IMR-90 (cell line): ENCODE results near the gene SLC12A8. TPM values are rescaled to one million over a fixed set of nuclear protein-coding genes. Genes with fewer than 3 reads are reported as not detected.

ENCODE experiments used
- ATAC-seq: fragments of 200-7000 bp; cut with Tn5 transposase; 2 replicates; pipeline ENCODE4 v1.9.1; 2020; ENCODE audit warnings: low read depth, mild to moderate bottlenecking, moderate library complexity
- BruUV-seq: library from RNA; stranded (reverse); fragments of 400-500 nt; replicated peaks from 2 replicates; lab custom pipeline; 2021; lab: Mats Ljungman, UMichigan
- CTCF ChIA-PET: fragments of 300-600 bp; formaldehyde crosslinking; extraction: SDS; loops from one replicate; lab custom pipeline; 2021; ENCODE audit warnings: antibody characterized with exemption; lab: Yijun Ruan, JAX
- POLR2A ChIA-PET: fragments of 300-600 bp; sonication (Branson Sonifier 250); formaldehyde crosslinking; loops from one replicate; lab custom pipeline; 2022; ENCODE audit warnings: antibody characterized with exemption; ENCODE audit not compliant: unreplicated experiment; lab: Charles Lee
- DNase-seq: peaks from one replicate; pipeline ENCODE4 v3.0.0; 2013
- H2AFZ ChIP-seq: replicated peaks from 2 replicates; pipeline ENCODE3; 2013; ENCODE audit warnings: low read length, mild to moderate bottlenecking; ENCODE audit not compliant: poor library complexity
- H2AK5ac ChIP-seq: 2 replicates; pipeline ENCODE4 v1.6.1; 2013; ENCODE audit warnings: low read depth, low read length, inconsistent platforms
- H2AK9ac ChIP-seq: replicated peaks from 2 replicates; pipeline ENCODE3; 2013; ENCODE audit warnings: mild to moderate bottlenecking, low read depth, low read length, moderate library complexity; ENCODE audit not compliant: poor library complexity
- H2BK120ac ChIP-seq: 2 replicates; pipeline ENCODE4 v1.6.1; 2013; ENCODE audit warnings: low read depth, low read length, inconsistent platforms
- H2BK15ac ChIP-seq: 3 replicates; pipeline ENCODE4 v1.6.1; 2013; ENCODE audit warnings: low read depth, low read length, inconsistent platforms
- H2BK20ac ChIP-seq: 2 replicates; pipeline ENCODE4 v1.6.1; 2013; ENCODE audit warnings: low read depth, mild to moderate bottlenecking, inconsistent platforms, low read length, moderate library complexity
- H2BK5ac ChIP-seq: 2 replicates; pipeline ENCODE4 v1.6.1; 2013; ENCODE audit warnings: mild to moderate bottlenecking, low read depth, low read length, inconsistent platforms; ENCODE audit not compliant: poor library complexity, severe bottlenecking
- H3K14ac ChIP-seq: replicated peaks from 2 replicates; pipeline ENCODE4 v1.6.1; 2013; ENCODE audit warnings: low read depth, low read length, inconsistent platforms
- H3K18ac ChIP-seq: 2 replicates; pipeline ENCODE4 v1.6.1; 2013; ENCODE audit warnings: low read depth, low read length, control low read depth
- H3K23ac ChIP-seq: 2 replicates; pipeline ENCODE4 v1.6.1; 2013; ENCODE audit warnings: low read depth, low read length, inconsistent platforms
- H3K27ac ChIP-seq: 2 replicates; pipeline ENCODE4 v1.5.1; 2013; ENCODE audit warnings: mild to moderate bottlenecking, control low read depth, low read length; ENCODE audit not compliant: insufficient read depth
- H3K27me3 ChIP-seq: 2 replicates; pipeline ENCODE4 v1.6.1; 2013; ENCODE audit warnings: low read length; ENCODE audit not compliant: control insufficient read depth, insufficient read depth
- H3K36me3 ChIP-seq: 2 replicates; pipeline ENCODE4 v1.6.1; 2013; ENCODE audit warnings: low read length, mixed read lengths; ENCODE audit not compliant: control insufficient read depth, insufficient read depth
- H3K4ac ChIP-seq: 2 replicates; pipeline ENCODE4 v1.6.1; 2013; ENCODE audit warnings: low read depth, low read length, inconsistent platforms
- H3K4me1 ChIP-seq: 2 replicates; pipeline ENCODE4 v1.6.1; 2013; ENCODE audit warnings: low read length, mixed read lengths; ENCODE audit not compliant: control insufficient read depth, insufficient read depth
- H3K4me2 ChIP-seq: 2 replicates; pipeline ENCODE4 v1.6.1; 2013; ENCODE audit warnings: low read depth, mild to moderate bottlenecking, control low read depth, low read length, moderate library complexity
- H3K4me3 ChIP-seq: 2 replicates; pipeline ENCODE4 v1.5.1; 2013; ENCODE audit warnings: low read depth, mild to moderate bottlenecking, control low read depth, low read length, moderate library complexity; ENCODE audit not compliant: insufficient read depth
- H3K56ac ChIP-seq: 2 replicates; pipeline ENCODE4 v1.6.1; 2013; ENCODE audit warnings: low read length, inconsistent platforms; ENCODE audit not compliant: insufficient read depth; ENCODE audit errors: extremely low read depth
- H3K79me1 ChIP-seq, 2 experiments: 2 replicates each; pipeline ENCODE4 v1.6.1; 2013; ENCODE audit warnings: low read length in 2 of 2, inconsistent platforms in 1 of 2, low read depth in 1 of 2
- H3K9ac ChIP-seq: 2 replicates; pipeline ENCODE4 v1.6.1; 2013; ENCODE audit warnings: low read depth, low read length, control low read depth
- H3K9me1 ChIP-seq: 2 replicates; pipeline ENCODE4 v1.6.1; 2013; ENCODE audit warnings: low read length, inconsistent platforms; ENCODE audit not compliant: insufficient read depth
- H3K9me3 ChIP-seq: 2 replicates; pipeline ENCODE4 v1.6.1; 2013; ENCODE audit warnings: low read length; ENCODE audit not compliant: control insufficient read depth, insufficient read depth
- H4K20me1 ChIP-seq: 2 replicates; pipeline ENCODE4 v1.6.1; 2013; ENCODE audit warnings: low read length, inconsistent platforms; ENCODE audit not compliant: insufficient read depth
- H4K5ac ChIP-seq: 2 replicates; pipeline ENCODE4 v1.6.1; 2013; ENCODE audit warnings: mild to moderate bottlenecking, low read depth, low read length, control low read depth
- H4K8ac ChIP-seq, 2 experiments: 2 replicates each; pipeline ENCODE4 v1.6.1; 2013; ENCODE audit warnings: low read depth in 2 of 2, low read length in 2 of 2, control low read depth in 1 of 2, inconsistent platforms in 1 of 2
- H4K91ac ChIP-seq: 2 replicates; pipeline ENCODE4 v1.6.1; 2013; ENCODE audit warnings: low read depth, low read length, inconsistent platforms; ENCODE audit not compliant: insufficient read depth
- RAD21 ChIP-seq: IDR thresholded peaks from 2 replicates; pipeline ENCODE4 v1.6.1; 2012; ENCODE audit warnings: low read length, improper control_type of control experiment
- WGBS, 2 experiments: methylation state at CpG; one replicate each; pipeline versions ENCODE4 v1.1.5 to v1.1.7; 2013; ENCODE audit warnings: missing lambda C conversion rate in 2 of 2; ENCODE audit not compliant: insufficient read length in 1 of 2; ENCODE audit errors: extremely low coverage in 2 of 2; 5-methylcytosine and 5-hydroxymethylcytosine counted together
- dilution Hi-C: fragments of 300-500 bp; cut with HindIII; formaldehyde crosslinking; loops from one replicate; pipeline ENCODE4 v1.14.3; 2018; ENCODE audit warnings: low sequenced_read_pairs; ENCODE audit not compliant: unreplicated experiment
- in situ Hi-C: fragments of 300-500 bp; cut with MboI; formaldehyde crosslinking; loops from 3 replicates; pipeline ENCODE4 v1.14.3; 2019; ENCODE audit warnings: low sequenced_read_pairs, inconsistent platforms, mixed read lengths
- intact Hi-C: fragments of 100-400 bp; cut with micrococcal nuclease; formaldehyde crosslinking; loops from 2 replicates; pipeline ENCODE4 v1.10.0; 2022
- polyA plus RNA-seq, 3 experiments: library from polyadenylated mRNA; depleted of rRNA; stranded (reverse); fragments of >200 nt; gene quantifications; 2 replicates each; pipeline ENCODE4 v1.2.3, GENCODE V29; 2012; ENCODE audit warnings: low replicate concordance in 1 of 3
- total RNA-seq: library from RNA; depleted of rRNA; stranded (reverse); fragments of >200 nt; gene quantifications from 2 replicates; pipeline ENCODE4 v1.2.3, GENCODE V29; 2012
- TF ChIP-seq, protein P1 (sequence below): fragments of 150-350 bp; IDR thresholded peaks from 2 replicates; pipeline ENCODE4 v1.6.1; 2017; ENCODE audit warnings: mild to moderate bottlenecking, antibody characterized with exemption, low read length, low read depth

SLC12A8 gene
- total and polyA plus RNA-seq, 2 of the 4 experiments (the other 2 are of a cell fraction) = 2.2 to 4.3 TPM

GRCh38 chr3:125194061-125194848 lies 18.3 kb downstream of the SLC12A8 start:
- H3K9ac ChIP-seq = no peak overlapping the region
- CTCF ChIA-PET = interaction anchor here (0.6 to 1.0 kb wide), 2 partner anchors 17 to 142 kb away, joined by 3 to 4 read pairs; no protein-coding TSS in a partner anchor
- H4K5ac ChIP-seq = no peak overlapping the region
- peaks cover 17% of the 10 kb centered on the region for H3K4me1 ChIP-seq
- TF ChIP-seq, protein P1, sequence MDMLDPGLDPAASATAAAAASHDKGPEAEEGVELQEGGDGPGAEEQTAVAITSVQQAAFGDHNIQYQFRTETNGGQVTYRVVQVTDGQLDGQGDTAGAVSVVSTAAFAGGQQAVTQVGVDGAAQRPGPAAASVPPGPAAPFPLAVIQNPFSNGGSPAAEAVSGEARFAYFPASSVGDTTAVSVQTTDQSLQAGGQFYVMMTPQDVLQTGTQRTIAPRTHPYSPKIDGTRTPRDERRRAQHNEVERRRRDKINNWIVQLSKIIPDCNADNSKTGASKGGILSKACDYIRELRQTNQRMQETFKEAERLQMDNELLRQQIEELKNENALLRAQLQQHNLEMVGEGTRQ = no peak
- no peak for TF ChIP-seq RAD21
- H4K91ac ChIP-seq = no peak overlapping the region
- H3K4me2 ChIP-seq = peak overlapping the region; percentile 27
- H2AK5ac ChIP-seq = no peak overlapping the region
- H2BK120ac ChIP-seq = 0 out of 2 replicates have a peak overlapping the region, but pooled peaks have one; percentile 4
- H2BK15ac ChIP-seq = no peak overlapping the region
- H3K23ac ChIP-seq = no peak overlapping the region
- no peak overlapping the region for H3K56ac ChIP-seq
- no peak overlapping the region for H3K18ac ChIP-seq
- H3K27me3 ChIP-seq = 0 out of 2 replicates have a peak, but pooled peaks cover 1% of the 10 kb centered on the region
- DNase-seq (peak; percentile 51), ATAC-seq (peak; percentile 38; the same call in 1 of the 2 replicates)
- 100% methylated on average over 1 of the region's 7 CpGs; no CpG with 5 or more reads in 1 of the 2 experiments for WGBS, 2 experiments
- intact Hi-C loops = loop anchor here (1.0 to 10.0 kb wide), 2 partner anchors 140 to 269 kb away; no protein-coding TSS in a partner anchor
- H3K27ac ChIP-seq = peak overlapping the region; percentile 12; the same call in 1 of the 2 replicates
- H2BK20ac ChIP-seq = no peak overlapping the region
- no peak overlapping the region for H4K8ac ChIP-seq
- H3K4ac ChIP-seq = no peak overlapping the region; the same call in 1 of the 2 replicates
- dilution Hi-C loops = no loop called here
- H3K14ac ChIP-seq = no peak overlapping the region
- no peaks in the 10 kb centered on the region for H3K36me3 ChIP-seq
- no peak overlapping the region for H3K4me3 ChIP-seq
- no peaks in the 10 kb centered on the region for H3K9me3 ChIP-seq
- no peak overlapping the region for H2BK5ac ChIP-seq
- H4K20me1 ChIP-seq = peaks cover 4% of the 10 kb centered on the region; the same call in 1 of the 2 replicates
- peaks cover 12% of the 10 kb centered on the region; the same call in 1 of the 2 replicates for H3K9me1 ChIP-seq
- in situ Hi-C loops = no loop called here
- no peaks in the 10 kb centered on the region for H3K79me1 ChIP-seq
- no TSS peak for BruUV-seq
- POLR2A ChIA-PET = no interaction called here
- H2AFZ ChIP-seq = no peak overlapping the region
- H2AK9ac ChIP-seq = no peak overlapping the region
